Measurements from ENCODE around the gene THAP10.

THAP10 gene

DNA sequence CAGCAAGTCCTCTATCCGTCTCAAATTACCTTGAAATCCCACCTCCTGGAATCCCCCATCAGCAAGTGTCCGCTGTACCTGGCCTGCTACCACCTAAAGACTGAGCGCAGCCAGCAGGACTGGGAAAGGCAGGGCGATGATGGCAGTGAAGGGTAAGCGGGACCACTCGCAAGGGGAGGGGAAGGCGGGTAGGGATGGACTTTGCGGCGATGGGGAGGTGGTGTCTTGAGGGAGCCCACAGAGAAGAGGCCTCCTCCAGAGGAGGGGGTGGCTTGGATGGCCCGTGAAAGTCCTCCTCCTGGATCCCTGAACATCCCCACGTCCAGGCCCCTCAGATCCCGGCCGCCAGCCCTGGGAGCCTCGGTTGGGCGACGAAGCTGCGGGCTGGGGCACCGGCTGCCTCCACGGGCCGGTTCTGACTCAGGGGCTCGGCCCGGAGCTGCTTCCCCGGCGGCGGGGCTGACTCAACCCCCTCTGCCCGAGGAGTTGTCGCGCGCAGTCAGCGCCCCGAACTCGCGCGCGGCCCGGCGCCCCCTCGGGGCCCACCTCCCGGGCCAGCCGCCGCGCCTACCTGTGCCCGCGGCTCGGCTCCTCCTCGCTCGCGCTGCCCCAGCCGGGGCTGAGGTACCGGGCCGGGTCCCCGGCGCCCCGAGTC lies 38.8 kb downstream of the THAP10 start:
- no peak for DNase-seq

GRCh38 chr15:70852501-70853317 lies 39.5 kb downstream of the THAP10 start:
- no peak for DNase-seq

DNA sequence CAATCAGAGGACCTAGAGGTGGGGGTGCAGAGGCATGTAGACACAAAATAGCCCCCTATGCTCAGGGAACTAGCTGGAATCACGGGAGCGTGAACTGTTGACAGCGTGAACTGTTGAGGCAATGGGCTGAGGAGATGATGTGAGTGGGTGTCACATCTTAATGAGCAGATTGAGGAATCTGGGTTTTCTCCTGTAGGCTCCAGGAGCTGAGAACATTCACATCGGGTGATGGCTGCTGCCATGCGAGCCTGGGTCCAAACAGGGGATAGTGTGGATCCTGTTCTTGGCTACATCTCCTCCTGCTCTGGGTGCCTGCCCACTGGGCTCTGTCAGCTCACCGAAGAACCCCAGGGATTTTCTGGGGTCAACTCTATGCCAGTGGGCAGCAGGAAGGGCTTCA lies 40.3 kb downstream of the THAP10 start:
- no peak for DNase-seq

DNA sequence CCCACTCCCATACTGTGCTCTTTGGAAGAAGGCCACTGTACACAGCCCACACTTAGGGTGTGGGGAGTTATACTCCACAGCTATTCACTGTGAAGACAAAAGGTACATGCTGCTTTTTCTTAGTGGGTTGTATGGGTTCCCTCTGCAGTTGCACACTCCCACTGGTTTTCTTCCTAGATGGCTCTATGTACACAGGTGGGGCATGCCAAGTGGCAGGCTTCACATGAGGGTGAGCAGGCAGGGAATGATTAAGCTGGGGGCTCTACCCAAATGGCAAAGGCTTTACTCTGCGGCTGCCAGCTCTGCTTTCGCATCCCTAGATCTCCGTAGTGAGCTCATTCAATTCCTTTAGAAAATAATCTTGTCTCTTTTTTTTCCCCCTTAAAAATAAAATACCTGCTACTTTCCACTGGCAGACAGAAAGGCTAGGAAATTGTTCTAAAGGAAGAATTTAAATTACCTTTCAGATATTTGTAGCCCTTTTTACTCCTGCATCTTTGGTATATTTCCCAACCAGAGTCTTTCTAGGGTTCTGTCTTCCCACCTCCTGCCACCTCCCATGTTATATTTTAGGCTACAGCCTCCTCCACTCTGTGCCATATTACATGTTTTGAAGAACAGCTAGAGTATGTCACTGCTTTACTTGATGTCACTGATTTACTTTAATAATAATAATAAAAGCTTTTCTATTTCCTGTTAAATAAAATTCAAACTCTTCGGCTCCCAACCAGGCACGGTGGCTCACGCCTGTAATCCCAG lies 46.5 kb downstream of the THAP10 start:
- no peak for DNase-seq

DNA sequence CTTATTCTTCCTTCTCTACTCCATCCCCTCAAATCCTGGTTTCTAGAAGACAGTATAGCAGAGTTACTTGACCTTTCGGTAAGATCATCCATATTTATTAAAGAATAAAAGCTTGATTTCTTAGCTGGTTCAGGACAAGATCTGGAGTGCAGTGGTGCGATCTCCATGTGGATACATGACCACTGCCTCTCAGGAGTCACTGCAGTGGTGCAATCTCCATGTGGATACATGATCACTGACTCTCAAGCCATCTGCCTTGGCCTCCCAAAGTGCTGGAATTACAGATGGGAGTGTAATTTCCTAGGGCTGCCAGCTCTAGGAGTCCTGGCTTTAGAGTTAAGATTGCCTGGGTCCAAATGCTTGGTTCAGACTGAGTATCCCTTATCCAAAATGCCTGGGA lies 54.8 kb downstream of the THAP10 start:
- no peak for DNase-seq

- no peak for DNase-seq
Observed at GRCh38 chr15:70835841-70836240, 56.4 kb downstream of the THAP10 start.

DNA sequence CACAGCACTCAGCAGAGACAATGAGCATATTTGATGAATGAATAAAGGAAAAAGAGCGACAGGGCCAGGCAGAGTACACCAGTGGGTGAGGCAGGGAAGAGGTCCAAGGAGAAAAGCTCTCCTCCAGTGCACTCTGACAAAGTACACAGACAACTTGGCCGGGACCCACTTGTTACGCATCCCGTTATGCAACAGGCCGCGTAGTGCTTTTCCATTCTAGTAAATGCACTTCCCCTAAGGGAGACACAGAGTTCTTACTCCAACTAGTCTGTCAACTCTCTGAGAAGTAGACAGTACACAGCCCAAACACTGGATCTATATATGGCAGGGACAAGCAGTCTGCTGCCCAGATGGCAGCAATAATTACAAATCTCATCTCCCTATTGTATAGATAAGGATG lies 56.8 kb downstream of the THAP10 start:
- no peak for DNase-seq

DNA sequence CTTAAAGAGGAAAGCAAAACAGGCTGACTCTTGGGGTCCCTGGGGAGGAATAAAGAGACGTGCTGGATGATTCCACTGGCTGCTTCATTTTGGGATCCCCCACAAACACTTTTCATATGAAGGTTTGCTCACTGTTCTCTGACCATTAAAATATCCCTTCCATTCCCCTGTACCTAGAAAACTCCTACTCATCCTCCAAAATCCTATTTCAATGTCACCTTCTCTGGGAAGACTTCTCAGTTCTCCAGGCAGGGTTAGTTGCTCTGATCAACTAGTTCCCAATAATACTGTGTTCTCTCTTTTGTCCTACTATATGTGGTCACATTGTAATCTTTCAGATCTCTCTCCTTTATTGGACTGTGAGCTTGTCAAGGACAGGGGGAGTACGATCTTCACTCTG lies 57.2 kb downstream of the THAP10 start:
- no peak for DNase-seq

GRCh38 chr15:70833861-70834765 lies 58.1 kb downstream of the THAP10 start:
- no peak for DNase-seq

DNA sequence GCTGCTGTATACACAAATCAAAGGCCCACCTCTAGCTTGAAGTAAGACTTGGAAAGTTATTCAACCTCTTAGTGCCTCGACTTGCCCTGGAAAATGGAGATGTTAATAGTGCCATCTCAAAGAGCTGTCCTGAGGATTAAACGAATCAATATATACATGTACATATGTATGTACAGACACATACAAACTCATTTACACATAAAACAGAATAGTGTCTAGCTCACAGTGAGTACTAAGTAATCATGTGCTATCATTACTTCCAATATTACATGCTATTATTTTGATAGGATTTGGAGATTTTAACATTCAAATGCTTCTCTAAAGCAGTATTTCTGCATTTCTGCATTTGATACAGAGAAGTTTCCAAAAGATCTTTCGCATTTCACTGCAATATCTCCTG lies 58.8 kb downstream of the THAP10 start:
- no peak for DNase-seq

DNA sequence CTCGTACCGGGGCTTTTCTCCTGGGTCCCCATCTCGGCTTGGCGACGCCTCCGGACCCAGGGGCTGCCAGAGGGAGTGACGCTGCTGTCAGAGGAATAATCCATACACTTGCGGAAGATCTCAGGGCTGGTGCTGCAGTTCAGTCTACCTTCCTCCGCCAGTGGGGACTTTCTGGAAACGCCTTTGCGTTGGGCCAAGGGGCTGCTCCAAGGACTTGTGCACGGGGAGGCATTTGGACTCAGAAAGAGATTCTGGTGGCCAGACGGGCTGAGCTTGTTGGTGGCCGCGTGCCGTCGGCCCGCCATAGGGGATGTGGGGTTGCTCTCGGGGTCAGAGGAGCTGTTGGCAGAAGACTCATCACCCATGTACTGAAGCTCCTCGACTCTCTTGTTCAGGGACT lies 60.1 kb downstream of the THAP10 start:
- no peak for DNase-seq
